GM19328 (cell line): Measurements from ENCODE around the gene PGC.
A peak's percentile ranks its signal among the peaks of the same experiment; 100 is the strongest.

Source experiments
- ATAC-seq: cut with Tn5 transposase; IDR thresholded peaks from one replicate; pipeline ENCODE4 v1.9.1; 2021; ENCODE audit warnings: mild to moderate bottlenecking, moderate library complexity; ENCODE audit not compliant: unreplicated experiment

Gene PGC

DNA sequence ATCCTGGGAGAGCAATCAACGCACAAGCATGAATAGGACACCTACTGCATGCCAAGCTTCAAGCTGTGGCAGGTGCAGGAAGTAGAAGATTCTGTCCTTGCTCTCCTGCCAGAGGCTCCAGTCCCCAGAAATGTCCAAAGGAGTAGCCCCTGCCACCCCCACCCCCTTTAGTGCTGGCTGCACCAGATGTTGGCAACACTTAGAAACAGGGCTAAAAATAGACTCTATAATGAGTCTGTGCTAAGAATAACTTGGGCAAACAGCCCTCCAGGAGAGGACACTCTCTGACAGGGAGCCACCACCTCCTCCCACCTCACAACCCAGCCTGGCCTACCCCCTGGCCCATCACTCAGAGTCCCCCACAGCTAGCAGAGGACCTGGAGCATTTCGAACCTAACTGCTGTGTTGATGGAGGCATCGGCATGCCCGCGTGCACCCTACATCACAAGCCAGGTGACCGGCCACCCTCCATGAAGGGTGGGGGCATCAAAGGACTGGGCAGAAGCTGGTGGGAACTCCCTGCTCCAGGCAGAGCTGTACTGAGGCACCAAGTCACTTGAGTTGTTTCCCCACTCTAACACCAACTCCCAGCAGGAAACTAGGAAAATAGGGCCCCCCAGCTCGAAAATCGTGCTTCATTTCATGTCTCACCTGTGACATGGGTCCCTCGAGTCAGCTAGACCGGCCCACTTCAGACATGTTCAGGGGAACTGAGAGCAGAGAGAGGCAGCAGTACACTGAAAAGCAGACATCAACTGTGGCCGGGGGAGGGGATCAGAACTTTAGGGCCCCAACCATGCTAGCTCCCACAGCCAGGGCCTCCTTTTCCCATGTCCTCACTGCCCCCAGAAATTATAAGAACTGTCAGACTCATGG, 30.4 kb downstream of the PGC start:
- no peak for ATAC-seq

DNA sequence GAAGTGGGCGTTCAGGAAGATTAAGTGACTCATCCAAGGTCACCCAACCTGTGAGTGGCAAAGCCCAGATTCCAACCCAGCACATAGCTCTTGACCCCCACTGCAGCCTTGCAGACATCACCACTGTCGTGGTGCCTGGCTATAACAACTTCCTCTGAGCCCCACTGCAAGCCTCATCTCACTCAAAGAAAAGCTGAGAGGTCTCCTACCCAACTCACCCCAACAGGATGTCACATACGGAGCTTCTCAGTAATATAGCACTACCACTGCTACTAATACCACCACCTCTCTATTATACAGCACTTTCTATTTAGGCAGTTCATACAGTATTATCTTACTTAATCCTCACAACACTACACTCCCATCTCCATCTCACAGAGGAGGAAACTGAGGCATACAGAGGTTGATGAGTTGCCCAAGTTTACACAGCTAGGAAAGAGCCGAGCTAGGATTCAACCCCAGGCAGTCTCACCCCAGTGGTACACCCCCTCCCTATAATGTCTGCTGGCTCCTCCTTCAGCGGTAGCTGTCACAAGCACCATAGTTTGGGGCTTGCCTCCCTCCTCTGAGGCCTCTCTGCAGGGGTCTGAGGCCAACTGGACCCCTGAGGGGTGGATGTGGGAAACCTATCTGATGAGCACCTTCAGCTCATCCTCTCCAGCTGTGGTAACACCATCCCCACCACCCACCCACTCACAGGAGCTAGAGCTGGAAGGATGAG, 31.2 kb downstream of the PGC start:
- ATAC-seq = no peak

DNA sequence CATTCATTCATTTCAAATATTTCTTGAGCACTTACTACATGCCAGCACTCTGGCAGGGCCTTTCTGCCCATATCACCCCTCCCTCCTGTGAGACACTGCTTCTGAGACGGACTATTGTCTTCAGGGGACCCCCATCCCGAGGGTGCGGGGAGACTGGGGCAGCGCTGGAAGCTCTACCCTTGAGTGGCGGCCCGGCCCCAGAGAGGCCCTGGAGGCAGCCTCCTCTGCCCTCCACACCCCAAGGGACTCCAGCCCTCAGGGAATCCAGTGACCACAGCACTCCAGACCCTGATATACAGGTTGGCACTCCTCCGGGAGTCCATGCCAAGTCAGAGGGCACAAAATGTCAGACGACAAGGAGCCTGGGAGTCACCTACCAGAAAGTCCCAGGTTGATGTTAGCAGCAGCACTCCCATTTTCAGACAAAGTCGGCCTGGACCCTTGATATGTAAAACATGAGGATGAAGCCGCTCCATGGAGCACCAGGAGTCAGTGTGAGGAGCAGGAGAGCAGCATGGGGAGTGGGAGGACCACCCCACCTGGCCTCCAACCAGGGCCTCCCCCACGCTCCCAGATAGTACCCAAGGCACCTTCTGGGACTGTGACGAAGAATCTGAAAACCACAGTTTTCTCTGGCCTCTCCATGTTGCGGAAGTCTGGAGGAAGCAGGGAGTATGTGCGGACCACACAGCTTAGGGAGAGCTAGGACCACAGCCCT, 32.5 kb downstream of the PGC start:
- ATAC-seq = no peak

DNA sequence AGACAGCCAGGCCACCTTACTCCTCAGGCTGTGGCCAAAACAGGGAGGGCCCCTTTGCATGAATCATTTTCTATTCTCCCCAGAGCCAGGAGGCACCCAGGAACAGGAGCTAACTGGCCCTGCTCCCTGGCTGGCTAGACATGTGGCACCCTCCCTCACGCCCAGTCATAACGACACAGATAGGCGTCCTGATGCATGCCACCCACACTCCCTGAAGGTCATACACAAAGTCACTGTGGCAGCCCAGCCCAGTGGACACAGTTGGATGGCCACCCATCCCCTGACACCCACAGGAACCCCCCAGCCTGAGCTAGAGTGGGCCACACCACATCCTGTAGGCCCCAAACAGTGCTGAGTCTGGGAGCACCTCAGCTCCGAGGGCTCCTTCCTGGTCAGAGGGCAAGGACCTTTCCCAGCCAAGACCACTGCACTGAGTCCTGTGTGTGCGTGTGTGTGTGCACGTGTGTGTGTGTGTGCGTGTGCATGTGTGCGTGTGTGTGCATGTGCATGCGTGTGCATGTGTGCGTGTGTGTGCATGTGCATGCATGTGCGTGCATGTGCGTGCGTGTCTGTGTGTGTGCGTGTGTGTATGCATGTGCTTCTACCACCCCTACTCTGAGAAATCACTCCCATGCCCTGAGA, 33.4 kb downstream of the PGC start:
- ATAC-seq = peak; percentile 43

DNA sequence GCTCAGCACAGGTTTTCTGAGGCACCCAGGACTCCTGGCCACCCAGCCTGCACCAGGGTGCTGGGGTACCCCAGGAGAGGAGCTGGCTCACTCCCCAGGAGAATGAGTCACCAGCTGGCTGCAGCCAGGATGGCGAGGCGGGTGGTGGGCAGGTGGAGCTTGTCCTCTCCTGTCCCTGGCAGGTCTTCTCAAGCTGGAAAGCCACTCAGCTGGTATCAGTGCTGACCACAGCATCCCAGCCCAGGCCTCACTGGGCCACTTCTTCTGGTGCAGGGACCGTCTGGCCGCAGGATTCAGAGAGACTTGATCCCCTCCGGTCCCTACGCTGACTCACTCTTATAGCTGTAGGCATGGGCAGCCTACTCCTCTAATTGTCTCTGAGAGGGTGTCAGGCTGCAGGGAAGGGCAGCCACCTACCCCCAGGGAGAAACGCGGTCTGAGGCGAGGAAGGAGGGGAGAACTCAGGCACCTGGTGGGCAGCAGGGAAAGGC, 34.0 kb downstream of the PGC start:
- no peak for ATAC-seq

DNA sequence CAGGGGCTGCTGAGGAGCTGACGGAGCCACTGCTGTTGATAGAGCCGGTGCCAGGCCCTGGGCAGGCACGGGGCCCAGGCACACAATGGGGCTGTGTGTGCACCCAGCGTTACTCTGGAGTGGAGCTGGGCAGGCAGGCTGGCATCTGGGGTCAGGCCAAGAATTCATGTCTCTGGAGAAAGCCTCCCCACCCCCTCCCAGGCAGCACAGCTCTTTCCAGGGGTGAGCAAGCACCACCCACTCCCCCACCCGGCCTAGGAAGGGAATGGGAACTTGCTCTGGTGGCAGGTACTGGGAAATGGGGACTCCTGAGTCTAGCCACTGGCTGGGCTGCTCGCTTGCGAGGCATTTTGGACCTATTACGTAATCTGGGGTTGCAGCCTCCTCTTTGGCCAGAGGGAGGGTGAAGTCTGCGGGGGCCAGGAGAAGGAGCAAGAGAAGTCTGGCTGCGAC, 34.5 kb downstream of the PGC start:
- ATAC-seq = no peak

DNA sequence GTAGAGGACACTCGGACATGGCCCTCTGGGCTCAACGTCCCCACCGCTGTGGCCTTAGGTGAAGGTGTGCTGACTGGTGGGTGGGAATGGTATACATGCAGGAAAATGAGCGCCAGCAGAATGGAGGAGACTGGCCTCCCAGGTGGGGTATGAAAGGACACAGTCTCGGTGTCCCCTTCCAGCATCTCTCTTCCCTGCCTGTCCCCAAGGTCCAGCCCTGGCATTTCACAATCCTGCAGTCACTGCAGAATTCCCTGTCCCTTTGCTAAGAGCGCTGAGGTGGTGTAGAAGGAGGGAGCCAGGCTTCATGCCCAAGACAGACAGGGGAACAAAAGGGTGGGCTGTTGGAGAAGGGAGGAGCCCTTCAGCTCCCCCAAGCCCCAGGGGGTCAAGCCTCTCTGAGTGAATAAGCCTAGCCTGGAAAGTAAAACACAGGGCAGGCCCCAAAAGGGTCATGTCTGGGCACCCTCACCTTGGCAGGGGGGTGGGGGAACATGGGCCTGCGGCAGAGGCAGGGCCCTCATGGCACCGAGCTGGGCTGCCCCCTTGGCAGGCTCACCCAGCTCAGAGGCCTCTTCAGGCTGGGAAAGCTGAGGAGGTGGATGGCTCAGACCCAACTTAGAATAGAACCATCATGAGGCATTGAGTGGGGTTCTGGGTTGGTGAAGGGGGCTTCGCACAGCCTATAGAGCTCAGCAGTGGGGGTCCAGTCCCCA, 35.7 kb downstream of the PGC start:
- ATAC-seq = no peak

DNA sequence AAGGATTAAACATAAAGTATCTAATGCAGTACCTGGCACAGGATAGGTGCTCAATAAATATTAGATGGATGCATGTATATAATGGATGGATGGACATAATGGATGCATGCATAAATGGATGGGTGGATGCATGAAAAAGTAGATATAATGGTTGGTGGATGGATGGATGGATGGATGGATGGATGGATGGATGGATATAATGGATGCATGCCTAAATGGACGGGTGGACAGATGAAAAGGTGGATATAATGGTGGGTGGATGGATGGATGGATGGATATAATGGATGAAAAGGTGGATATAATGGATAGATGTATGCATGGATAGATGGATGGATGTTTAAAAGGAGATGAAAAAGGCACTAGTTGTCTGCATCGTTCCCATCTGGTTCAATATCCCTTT, 37.8 kb downstream of the PGC start:
- no peak for ATAC-seq

DNA sequence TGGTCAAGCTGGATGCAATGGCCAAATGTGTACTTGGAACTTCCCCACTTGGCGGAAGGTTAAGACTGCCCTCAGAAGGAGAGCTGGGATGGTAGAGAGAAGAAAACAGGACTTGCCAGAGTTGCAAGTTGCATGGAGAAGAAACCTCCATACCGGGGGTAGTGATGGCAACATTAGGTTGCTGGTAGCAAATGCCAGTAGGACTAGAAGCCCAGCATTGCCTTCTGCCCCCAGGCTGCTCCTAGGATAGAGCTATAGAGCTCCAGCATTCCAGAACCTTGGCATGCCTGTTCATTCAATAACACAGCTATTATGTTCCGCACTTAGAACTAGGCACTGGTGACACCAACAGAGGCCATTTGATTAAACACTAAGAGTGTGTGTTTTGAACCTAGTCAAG, 38.3 kb downstream of the PGC start:
- no peak for ATAC-seq

DNA sequence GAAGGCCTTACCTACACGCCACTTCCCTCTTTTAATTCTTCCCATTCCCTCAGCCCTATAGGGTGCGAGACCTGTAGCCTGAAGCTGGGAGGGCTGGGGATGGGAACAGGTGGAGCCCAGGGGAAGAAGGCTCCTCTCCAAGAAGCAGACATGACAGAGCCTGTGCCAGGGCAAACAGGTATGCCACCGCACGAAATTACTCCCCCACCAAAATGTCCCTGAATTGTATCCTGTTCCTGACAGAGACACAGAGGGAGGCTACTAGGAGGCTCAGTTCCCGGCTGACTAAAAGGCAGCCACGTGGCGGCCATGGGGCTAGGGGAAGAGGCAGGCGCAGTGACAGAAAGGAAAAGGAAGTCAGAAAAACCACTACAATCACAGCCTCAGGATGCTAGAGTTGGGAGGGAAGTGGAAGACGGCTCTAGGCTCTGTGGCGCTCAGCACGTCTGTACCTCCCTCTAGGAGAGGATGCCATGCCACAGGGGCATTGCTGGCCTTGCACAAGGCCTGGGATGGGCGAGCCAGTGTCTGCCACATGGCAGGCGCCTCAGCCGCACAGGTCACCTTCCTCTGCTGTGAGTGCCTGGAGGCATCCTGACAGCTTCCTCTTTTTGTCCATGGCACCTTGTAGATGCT, 39.5 kb downstream of the PGC start:
- ATAC-seq = no peak

DNA sequence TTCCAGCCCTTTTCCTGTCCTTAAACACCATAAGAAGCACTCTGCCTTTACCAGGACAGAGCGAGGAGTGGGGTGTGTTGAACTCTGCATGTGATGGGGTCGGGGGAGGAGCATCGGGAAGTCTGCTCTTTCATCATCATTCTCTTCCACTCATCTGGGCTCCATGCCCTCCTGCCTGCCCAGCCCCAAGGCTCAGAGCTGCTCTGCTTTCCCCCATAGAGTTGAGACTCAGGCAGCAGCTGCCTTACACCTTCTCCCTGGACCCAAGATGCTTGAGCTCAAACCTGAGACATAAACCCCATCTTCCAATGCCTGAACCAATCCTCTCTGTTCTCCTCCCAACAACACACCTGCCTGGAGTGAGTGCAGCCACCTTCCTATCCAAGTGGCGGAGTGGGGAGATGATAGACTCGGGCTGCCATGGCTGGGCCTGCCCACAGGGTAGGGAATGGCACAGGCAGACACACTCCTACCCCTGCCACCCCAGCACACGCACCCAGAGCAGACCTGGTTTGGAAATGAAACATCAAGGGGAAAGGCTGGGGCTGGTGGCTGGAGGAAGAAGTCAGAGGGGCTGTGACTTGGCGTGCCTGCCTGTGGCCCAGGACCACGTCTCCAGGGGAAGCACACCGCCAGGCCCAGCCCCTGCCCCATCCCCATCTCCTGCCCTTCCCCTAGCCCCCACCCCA, 40.2 kb downstream of the PGC start:
- ATAC-seq = no peak

DNA sequence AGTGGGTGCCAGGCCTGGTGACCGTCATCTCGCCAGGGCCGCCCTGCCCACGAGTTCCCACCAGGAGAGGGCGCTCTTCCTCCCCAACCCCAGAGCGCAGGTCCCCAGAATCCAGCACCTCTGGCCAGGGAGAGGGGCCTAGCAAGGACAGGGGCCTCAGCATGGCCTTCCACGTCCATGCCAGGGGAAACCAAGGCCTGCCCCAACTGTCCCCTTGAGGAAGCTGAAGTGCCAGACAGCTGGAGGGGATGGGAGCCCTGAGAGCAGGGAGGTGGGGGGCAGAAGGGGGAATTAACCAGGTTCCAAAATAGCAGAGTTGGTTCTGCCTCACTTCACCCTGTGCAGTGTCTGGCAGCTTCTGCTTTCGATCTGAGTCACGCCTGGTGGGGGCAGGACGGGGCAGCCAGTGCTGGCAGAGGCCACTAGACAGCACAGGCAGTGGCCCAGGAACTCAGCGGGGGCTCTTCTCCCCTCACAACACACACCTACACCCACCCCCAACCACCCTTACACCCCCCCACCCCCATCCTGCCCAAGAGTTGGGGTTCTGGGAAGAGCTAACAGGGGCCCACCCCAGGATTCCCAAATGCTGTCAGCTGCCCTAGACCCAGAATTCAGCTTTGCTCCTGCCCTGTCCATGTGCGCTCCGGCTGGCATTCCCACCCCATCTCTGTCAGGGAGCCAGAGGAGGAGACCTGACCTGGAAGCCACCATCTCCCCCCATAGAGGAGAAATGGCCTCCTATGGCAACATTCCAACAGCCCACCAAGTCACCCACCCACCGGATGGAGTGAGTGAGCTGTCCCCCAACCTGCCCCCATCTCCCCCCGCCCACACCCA, 41.0 kb downstream of the PGC start:
- ATAC-seq = peak; percentile 61

DNA sequence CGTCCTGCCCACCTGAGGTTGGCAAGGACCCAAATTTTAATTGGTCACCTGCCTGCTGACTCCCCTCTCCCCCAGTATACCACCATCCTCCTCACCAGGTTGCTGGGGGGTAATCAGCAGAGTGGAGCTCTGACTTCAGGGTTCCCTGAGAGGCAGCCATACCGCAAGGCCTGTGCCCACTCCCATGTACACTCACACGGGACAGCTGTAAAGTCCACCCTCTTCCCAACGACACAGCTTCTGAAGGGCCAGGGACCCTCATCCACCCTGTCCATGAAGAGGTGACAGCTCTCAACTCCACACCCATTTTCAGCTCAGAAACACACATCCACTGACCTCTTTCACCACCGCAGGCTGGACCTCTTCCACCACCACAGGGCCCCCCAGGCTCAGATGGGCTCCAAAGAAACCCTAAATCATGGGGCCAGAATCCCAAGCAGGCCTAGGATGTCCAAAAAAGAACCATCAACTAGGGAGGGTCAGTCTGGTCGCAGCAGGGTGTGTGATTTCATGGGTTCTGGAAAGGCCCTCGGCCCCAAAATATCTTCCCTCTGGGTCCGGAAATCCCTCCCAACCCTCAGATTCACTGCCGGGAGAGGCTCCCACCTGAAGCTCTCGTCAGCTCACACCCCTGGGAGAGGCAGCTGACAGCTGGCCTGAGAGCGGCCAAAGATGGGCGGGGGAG, 41.7 kb downstream of the PGC start:
- no peak for ATAC-seq

DNA sequence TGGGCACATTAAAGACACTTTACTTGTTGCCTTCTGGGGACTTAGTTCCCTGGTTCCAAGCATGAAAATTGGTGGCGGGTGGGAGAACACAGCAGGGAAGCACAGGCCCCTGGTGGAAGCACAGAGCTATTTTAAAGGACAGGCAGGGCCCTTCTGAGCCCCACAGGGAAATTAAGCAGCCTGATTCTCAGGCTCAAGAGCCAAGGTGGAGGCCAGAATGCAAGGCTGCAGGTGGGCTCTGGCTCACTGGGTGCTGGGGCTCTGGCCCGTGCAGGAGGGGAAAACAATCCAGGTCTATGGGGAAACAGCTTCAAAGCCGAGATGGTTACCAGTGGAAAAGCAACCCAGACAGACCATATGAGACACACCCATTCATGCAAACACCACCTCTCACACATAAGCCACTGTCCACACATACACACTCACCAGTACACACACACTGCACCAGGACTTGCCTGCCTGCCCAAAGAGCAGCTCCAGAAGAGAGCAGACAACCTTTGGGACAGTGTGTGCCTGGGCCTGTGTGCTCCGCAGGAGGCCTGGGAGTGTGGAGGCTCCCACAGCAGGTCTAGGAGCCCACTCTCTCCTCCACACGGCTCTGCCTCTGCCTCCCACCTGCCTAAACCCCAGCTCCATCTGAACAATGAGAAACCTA, 42.4 kb downstream of the PGC start:
- ATAC-seq = no peak

DNA sequence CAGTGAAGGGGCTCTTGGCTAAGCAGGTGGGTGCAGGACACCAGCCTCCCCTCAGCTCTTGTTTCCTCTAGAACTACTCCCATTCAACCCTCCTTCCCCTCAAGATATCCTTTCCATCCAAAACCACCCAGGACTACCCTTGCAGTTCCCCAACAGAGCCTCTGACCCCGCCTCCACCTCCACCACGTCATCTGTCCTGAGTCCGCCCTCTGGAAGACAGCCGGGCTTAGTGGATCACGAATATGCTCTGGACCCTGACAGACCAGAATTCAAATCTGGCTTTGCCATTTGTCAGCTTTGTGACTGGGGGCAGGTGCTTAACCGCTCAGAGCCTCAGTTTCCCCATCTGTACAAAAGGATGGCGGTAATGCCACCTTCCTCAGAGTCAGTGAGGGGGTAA, 43.2 kb downstream of the PGC start:
- ATAC-seq = no peak

DNA sequence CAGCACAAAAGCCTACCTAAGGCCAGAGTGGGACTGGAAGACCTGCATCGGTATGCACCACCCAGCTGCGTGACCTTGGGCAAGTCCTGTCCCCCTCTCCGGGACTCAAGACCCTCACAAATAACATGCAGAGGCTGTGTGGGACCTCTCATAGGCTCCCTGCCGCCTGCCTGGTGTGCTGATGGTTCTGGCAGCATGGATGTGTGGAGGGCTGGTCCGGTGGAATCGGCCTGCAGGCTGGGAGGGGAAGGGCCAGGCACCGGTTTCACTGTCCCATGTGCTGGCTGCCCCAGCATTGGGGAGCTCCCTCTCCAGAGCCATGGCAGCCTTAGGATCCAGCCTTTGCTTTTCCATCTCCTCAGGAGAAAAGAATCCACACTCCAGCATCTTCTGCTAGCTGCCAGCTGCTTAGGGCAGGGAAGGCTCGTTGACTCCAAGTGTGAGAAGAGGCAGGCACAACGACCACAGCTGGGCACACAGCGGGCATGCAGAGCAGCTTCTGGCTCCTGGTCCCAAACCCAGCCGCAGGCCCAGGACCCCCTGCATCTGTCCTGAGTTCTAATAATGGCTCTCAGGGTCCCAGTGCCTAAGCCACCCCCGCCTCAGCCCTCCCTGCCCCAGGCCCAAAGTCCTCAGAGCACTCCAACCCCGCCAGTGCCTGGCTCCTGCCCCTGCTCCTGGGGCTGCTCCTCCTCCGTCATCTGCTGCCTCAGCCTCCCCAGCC, 44.3 kb downstream of the PGC start:
- no peak for ATAC-seq
